Measurements from ENCODE around the gene SDR39U1. TPM values are rescaled to one million over a fixed set of nuclear protein-coding genes. Genes with fewer than 3 reads are reported as not detected.

Gene SDR39U1
- total RNA-seq, 1 donor from 2014 or later: 68.2 TPM

DNA sequence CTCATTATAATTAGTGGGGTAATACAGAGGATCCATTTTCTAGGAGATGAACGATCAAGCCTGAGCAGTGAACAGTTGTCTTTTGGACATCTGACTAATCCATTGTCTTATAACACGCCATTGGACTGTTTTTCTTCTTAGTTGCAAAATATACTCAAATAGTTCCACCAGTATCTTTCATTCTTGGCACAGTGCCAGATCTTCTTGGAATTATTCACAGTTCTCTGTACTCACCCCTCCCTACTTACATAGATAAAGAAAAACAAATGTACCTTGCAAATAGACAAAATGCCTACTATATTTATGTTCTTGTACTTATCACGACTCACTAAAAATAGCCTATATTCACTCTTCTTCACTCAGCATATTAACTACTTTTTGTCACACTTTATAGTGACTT lies 16.9 kb downstream of the SDR39U1 start:
- H3K36me3 Mint-ChIP-seq (ENCODE audit: insufficient read depth): no peaks in the 10 kb centered on the region
- DNase-seq (ENCODE audit: low spot score, unreplicated experiment): no peak
- no peaks in the 10 kb centered on the region for H3K27me3 Mint-ChIP-seq
- no peak overlapping the region for H3K27ac Mint-ChIP-seq
- H3K4me1 Mint-ChIP-seq (ENCODE audit: low read depth): peaks cover 11% of the 10 kb centered on the region
- no peaks in the 10 kb centered on the region for H3K9me3 Mint-ChIP-seq (ENCODE audit: low read depth)
- no peak overlapping the region for H3K4me3 Mint-ChIP-seq (ENCODE audit: low read depth)
- TF ChIP-seq, protein P1, sequence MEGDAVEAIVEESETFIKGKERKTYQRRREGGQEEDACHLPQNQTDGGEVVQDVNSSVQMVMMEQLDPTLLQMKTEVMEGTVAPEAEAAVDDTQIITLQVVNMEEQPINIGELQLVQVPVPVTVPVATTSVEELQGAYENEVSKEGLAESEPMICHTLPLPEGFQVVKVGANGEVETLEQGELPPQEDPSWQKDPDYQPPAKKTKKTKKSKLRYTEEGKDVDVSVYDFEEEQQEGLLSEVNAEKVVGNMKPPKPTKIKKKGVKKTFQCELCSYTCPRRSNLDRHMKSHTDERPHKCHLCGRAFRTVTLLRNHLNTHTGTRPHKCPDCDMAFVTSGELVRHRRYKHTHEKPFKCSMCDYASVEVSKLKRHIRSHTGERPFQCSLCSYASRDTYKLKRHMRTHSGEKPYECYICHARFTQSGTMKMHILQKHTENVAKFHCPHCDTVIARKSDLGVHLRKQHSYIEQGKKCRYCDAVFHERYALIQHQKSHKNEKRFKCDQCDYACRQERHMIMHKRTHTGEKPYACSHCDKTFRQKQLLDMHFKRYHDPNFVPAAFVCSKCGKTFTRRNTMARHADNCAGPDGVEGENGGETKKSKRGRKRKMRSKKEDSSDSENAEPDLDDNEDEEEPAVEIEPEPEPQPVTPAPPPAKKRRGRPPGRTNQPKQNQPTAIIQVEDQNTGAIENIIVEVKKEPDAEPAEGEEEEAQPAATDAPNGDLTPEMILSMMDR (IDR thresholded peaks at IDR 0.05; ENCODE audit: unreplicated experiment): no peak

DNA sequence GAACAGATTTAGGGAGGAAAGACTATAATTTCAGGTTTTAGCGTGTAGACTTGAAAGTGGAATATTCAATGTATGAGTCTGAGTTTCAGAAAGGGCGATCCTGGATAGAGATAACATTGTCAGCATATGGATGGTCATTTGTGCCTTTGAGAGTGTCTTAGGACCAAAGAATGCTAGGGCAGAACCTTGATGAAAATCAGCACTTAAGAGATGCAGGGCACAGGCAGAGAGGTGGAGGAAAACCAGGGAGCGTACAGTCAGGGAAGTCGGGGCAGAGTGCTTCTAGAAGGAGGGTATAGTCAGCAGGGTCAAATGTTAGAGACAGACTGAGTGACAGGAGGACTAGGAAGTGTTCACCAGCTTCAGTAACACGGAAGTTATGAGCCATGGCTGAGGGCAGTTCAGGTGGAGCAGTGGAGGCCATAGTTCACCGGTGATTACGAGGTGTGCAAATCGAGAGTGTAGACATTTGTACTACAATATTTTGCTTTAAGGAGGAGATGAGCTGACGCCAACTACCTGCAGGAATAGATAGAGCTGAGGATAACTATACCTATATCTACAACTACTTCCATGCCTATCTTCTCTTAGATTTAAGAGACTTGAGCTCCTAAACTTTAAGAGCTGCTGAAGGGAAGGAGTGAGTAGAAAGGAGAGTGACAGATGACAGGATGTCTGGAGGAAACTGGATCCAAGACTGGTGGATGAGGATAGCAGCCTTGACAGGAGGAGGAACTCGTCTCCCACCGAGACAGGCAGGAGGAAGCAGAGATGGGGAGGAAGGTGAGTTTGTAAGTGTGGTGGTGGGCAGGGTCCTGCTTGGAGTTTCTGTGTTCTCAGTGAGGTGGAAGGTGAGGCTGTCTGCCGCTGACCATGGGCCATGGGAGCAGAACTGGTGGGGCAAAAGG lies 19.6 kb downstream of the SDR39U1 start:
- no peaks in the 10 kb centered on the region for H3K36me3 Mint-ChIP-seq (ENCODE audit: insufficient read depth)

DNA sequence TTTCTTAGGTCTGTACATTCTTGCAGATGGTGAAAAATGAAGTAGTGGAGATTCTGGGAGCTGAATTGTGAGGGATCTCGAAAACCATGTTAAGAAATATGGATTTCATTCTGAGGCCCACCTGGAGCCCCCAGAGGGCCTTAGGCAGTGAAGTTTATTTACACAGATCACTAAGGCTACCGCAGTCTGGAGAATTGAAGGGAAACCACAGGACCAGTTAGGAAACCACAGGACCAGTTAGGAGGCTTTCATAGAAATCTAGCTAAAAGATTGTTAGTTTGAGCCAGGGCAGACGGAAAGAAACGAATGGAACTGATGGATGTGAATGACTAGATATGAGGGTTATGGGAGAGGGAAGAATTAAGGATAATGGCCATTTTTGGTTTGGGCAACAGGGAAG lies 20.3 kb downstream of the SDR39U1 start:
- no peaks in the 10 kb centered on the region for H3K9me3 Mint-ChIP-seq (ENCODE audit: low read depth)
- no peak overlapping the region for H3K27ac Mint-ChIP-seq
- H3K27me3 Mint-ChIP-seq: peaks cover 14% of the 10 kb centered on the region
- TF ChIP-seq, protein P1 (IDR thresholded peaks at IDR 0.05; ENCODE audit: unreplicated experiment): no peak
- H3K4me3 Mint-ChIP-seq (ENCODE audit: low read depth): no peak overlapping the region
- no peak for DNase-seq (ENCODE audit: low spot score, unreplicated experiment)
- H3K4me1 Mint-ChIP-seq (ENCODE audit: low read depth): peaks cover 8% of the 10 kb centered on the region
- H3K36me3 Mint-ChIP-seq (ENCODE audit: insufficient read depth): no peaks in the 10 kb centered on the region

More for the DNA sequence above, 19.6 kb downstream of the SDR39U1 start:
- peaks cover 14% of the 10 kb centered on the region for H3K27me3 Mint-ChIP-seq
- no peak overlapping the region for H3K27ac Mint-ChIP-seq
- no peaks in the 10 kb centered on the region for H3K9me3 Mint-ChIP-seq (ENCODE audit: low read depth)
- TF ChIP-seq, protein P1 (IDR thresholded peaks at IDR 0.05; ENCODE audit: unreplicated experiment): no peak
- H3K4me1 Mint-ChIP-seq (ENCODE audit: low read depth): peaks cover 10% of the 10 kb centered on the region
- H3K4me3 Mint-ChIP-seq (ENCODE audit: low read depth): no peak overlapping the region
- no peak for DNase-seq (ENCODE audit: low spot score, unreplicated experiment)

DNA sequence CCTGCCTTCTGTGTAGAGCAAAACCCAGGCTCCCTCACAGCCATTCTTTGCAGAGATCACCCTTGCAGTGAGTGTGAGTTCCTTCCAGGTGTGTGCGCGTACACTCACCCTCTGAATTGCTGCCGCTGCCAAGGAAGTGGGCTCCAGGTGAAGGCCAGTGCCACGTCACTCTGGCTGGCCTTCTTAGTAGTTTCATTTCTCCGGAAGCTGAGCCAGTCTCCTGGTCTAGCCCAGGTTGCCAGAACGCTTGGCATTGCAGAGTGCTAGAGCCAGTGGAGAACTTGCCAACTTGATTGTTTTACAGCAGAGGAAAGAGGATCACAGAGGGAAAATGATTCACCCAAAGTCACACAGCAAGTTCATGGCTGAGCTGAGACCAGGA lies 24.1 kb downstream of the SDR39U1 start:
- H3K4me3 Mint-ChIP-seq (ENCODE audit: low read depth): no peak overlapping the region
- H3K36me3 Mint-ChIP-seq (ENCODE audit: insufficient read depth): peaks cover 10% of the 10 kb centered on the region
- peaks cover 14% of the 10 kb centered on the region for H3K27me3 Mint-ChIP-seq
- TF ChIP-seq, protein P1 (IDR thresholded peaks at IDR 0.05; ENCODE audit: unreplicated experiment): no peak
- no peak overlapping the region for H3K27ac Mint-ChIP-seq
- DNase-seq (ENCODE audit: low spot score, unreplicated experiment): no peak
- no peaks in the 10 kb centered on the region for H3K4me1 Mint-ChIP-seq (ENCODE audit: low read depth)
- H3K9me3 Mint-ChIP-seq (ENCODE audit: low read depth): no peaks in the 10 kb centered on the region

DNA sequence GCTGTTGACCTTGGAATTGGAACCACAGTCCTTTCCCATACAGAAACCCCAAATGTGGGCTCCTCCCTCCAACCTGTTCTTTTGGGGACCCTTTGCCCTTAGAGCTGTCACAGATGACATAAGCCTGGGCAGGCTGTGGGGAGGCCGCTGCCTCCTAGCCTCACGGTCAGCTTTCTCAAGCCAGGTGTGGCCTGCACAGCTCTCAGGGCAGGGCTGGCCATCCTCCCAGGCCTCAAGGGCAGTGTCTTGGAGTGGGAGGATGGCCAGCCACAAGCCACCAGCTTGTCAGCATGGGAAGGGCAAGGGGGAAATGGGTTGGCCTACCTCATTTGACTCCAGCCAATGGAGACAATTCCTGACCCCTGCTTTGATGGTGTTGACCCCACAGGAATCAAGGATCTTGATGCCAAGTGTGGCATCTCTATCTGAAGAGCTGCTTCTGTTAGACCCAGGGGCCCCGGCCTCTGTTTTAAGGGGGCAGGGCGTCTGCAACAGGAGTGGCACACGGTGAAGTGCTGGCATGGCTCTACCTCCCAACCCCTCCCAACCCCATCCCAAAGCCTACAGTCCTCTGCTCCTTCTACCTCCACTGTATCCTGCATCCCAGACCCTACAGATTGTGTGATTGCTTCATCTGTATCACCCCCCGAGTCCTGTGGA lies 24.6 kb downstream of the SDR39U1 start:
- Mint-ChIP-seq H3K27me3 (peaks cover 14% of the 10 kb centered on the region), H3K27ac (no peak overlapping the region), H3K9me3 (ENCODE audit: low read depth) (no peaks in the 10 kb centered on the region), H3K4me3 (ENCODE audit: low read depth) (no peak overlapping the region), H3K36me3 (ENCODE audit: insufficient read depth) (peaks cover 10% of the 10 kb centered on the region), H3K4me1 (ENCODE audit: low read depth) (no peaks in the 10 kb centered on the region)
- DNase-seq (ENCODE audit: low spot score, unreplicated experiment): no peak
- TF ChIP-seq, protein P1 (IDR thresholded peaks at IDR 0.05; ENCODE audit: unreplicated experiment): no peak

All from progenitor cell of endocrine pancreas (in vitro differentiated cells).